Endothelial cell of umbilical vein (primary cell): ENCODE results near the gene MRPS34. TPM values are rescaled to one million over a fixed set of nuclear protein-coding genes. Genes with fewer than 3 reads are reported as not detected.

Experiments
- BruUV-seq: library from RNA; stranded (reverse); fragments of 400-500 nt; replicated peaks from 2 replicates; lab custom pipeline; 2021; lab: Mats Ljungman, UMichigan
- CTCF ChIA-PET: fragments of 300-600, 350-600 bp; sonication (Branson Sonifier 250); formaldehyde crosslinking; loops from one replicate; lab custom pipeline; 2021; ENCODE audit warnings: antibody characterized with exemption, inconsistent platforms; lab: Charles Lee
- POLR2A ChIA-PET: fragments of 300-600, 350-600 bp; sonication (Branson Sonifier 250); formaldehyde crosslinking; loops from one replicate; lab custom pipeline; 2021; ENCODE audit warnings: antibody characterized with exemption, inconsistent platforms; lab: Charles Lee
- DNase-seq: peaks from one replicate; pipeline ENCODE4 v3.0.0-alpha.2; 2011; ENCODE audit warnings: low read depth, low spot score
- FAIRE-seq: peaks from 2 replicates; lab custom pipeline; 2011; peaks lifted over from hg19 to GRCh38; lab: Jason Lieb, UNC
- H2AFZ ChIP-seq: 2 replicates; pipeline ENCODE4 v1.6.0; 2012; ENCODE audit warnings: low read depth, low read length, control low read depth, inconsistent platforms
- H3K27ac ChIP-seq: 2 replicates; pipeline ENCODE4 v1.5.1; 2011; ENCODE audit warnings: low read depth, mild to moderate bottlenecking, control low read depth, low read length, moderate library complexity; ENCODE audit not compliant: insufficient read depth
- H3K27me3 ChIP-seq, 2 experiments: 2 replicates each; pipeline versions ENCODE4 v1.6.0 to v1.6.1; 2011; ENCODE audit warnings: low read length in 2 of 2, mixed read lengths in 1 of 2; ENCODE audit not compliant: control insufficient read depth in 2 of 2, insufficient read depth in 2 of 2
- H3K36me3 ChIP-seq, 2 experiments: 2 replicates in 1 of 2; 3 replicates in 1 of 2; pipeline ENCODE4 v1.5.1; 2011; ENCODE audit warnings: low read length in 2 of 2, mild to moderate bottlenecking in 1 of 2, moderate library complexity in 1 of 2; ENCODE audit not compliant: control insufficient read depth in 2 of 2, insufficient read depth in 2 of 2; ENCODE audit errors: extremely low read depth in 1 of 2
- H3K4me1 ChIP-seq: 3 replicates; pipeline ENCODE4 v1.5.1; 2011; ENCODE audit warnings: mild to moderate bottlenecking, low read length; ENCODE audit not compliant: control insufficient read depth, insufficient read depth; ENCODE audit errors: extremely low read depth
- H3K4me2 ChIP-seq: 2 replicates; pipeline ENCODE4 v1.6.1; 2011; ENCODE audit warnings: low read length, control low read depth, mixed read lengths; ENCODE audit not compliant: insufficient read depth
- H3K4me3 ChIP-seq, 3 experiments: fragments of 200-600 bp in 1 of 3; sonication (generic), shearing (Covaris generic) in 1 of 3; replicated peaks in 1 of 3; 2 replicates each; pipeline ENCODE4 v1.5.1; 2011 to 2016; ENCODE audit warnings: control low read depth in 3 of 3, low read length in 3 of 3, mild to moderate bottlenecking in 2 of 3, inconsistent platforms in 1 of 3, low read depth in 1 of 3, moderate library complexity in 1 of 3; ENCODE audit not compliant: insufficient read depth in 1 of 3
- H3K79me2 ChIP-seq: 2 replicates; pipeline ENCODE4 v1.6.0; 2012; ENCODE audit warnings: low read length, inconsistent platforms; ENCODE audit not compliant: control insufficient read depth, insufficient read depth
- H3K9ac ChIP-seq: replicated peaks from 2 replicates; pipeline ENCODE3; 2011; ENCODE audit warnings: low read length, control low read depth; ENCODE audit not compliant: insufficient read depth; ENCODE audit errors: extremely low read depth
- H3K9me1 ChIP-seq: replicated peaks from 3 replicates; pipeline ENCODE4 v1.6.0; 2011; ENCODE audit warnings: mild to moderate bottlenecking, low read length; ENCODE audit not compliant: control insufficient read depth, insufficient read depth; ENCODE audit errors: extremely low read depth
- H3K9me3 ChIP-seq: replicated peaks from 2 replicates; pipeline ENCODE4 v1.5.1; 2012; ENCODE audit warnings: low read length, inconsistent platforms; ENCODE audit not compliant: control insufficient read depth, insufficient read depth
- H4K20me1 ChIP-seq: replicated peaks from 2 replicates; pipeline ENCODE3; 2011; ENCODE audit warnings: mild to moderate bottlenecking, low read length; ENCODE audit not compliant: control insufficient read depth, insufficient read depth; ENCODE audit errors: extremely low read depth
- CTCF ChIP-seq, 2 donors: IDR thresholded peaks; 1 replicate in 1 of 2; 2 replicates in 1 of 2; pipeline ENCODE4 v1.5.1; 2011; ENCODE audit warnings: low read length in 2 of 2, mild to moderate bottlenecking in 2 of 2, moderate library complexity in 2 of 2, control low read depth in 1 of 2, inconsistent platforms in 1 of 2, low read depth in 1 of 2; ENCODE audit not compliant: insufficient read depth in 1 of 2; ENCODE audit errors: extremely low read depth in 1 of 2
- EZH2 ChIP-seq: IDR thresholded peaks from 2 replicates; pipeline ENCODE4 v1.6.1; 2012; ENCODE audit warnings: borderline replicate concordance, low read depth, mild to moderate bottlenecking, moderate library complexity, low read length, inconsistent platforms; ENCODE audit not compliant: severe bottlenecking
- FOS ChIP-seq: IDR thresholded peaks from 2 replicates; pipeline ENCODE4 v1.6.1; 2011; ENCODE audit warnings: mild to moderate bottlenecking, low read length, moderate library complexity, borderline replicate concordance; ENCODE audit not compliant: insufficient read depth
- GATA2 ChIP-seq: IDR thresholded peaks from 2 replicates; pipeline ENCODE4 v1.7.0; 2011; ENCODE audit warnings: low read depth, mild to moderate bottlenecking, moderate library complexity, mixed read lengths, low read length; ENCODE audit not compliant: insufficient read length, insufficient read depth
- JUN ChIP-seq: IDR thresholded peaks from 2 replicates; pipeline ENCODE4 v1.6.1; 2011; ENCODE audit warnings: borderline replicate concordance, low read depth; ENCODE audit not compliant: insufficient read length, insufficient read depth
- MAX ChIP-seq: IDR thresholded peaks from 2 replicates; pipeline ENCODE4 v1.6.1; 2011; ENCODE audit not compliant: insufficient read depth, insufficient read length
- POLR2A ChIP-seq: IDR thresholded peaks from 2 replicates; pipeline ENCODE4 v1.6.1; 2012; ENCODE audit warnings: low read depth, mild to moderate bottlenecking, control low read depth, low read length
- POLR2AphosphoS5 ChIP-seq: IDR thresholded peaks from 2 replicates; pipeline ENCODE4 v1.6.1; 2012; ENCODE audit warnings: low read depth, mild to moderate bottlenecking, control low read depth, low read length, moderate library complexity; ENCODE audit not compliant: insufficient read depth
- dilution Hi-C: fragments of 300-500 bp; cut with MboI; formaldehyde crosslinking; loops from one replicate; pipeline ENCODE4 v1.15.0; 2019; ENCODE audit warnings: low sequenced_read_pairs; ENCODE audit not compliant: extremely low pct_ligation_motif_present
- intact Hi-C: fragments of 100-400 bp; cut with micrococcal nuclease; formaldehyde crosslinking; loops from one replicate; pipeline ENCODE4 v1.10.0; 2022
- polyA plus RNA-seq, 4 experiments: library from polyadenylated mRNA; depleted of rRNA in 3 of 4; stranded (reverse) in 3 of 4; unstranded in 1 of 4; fragments of >200 nt; gene quantifications; 2 replicates each; pipeline versions ENCODE4 v1.2.1 to v1.2.3, GENCODE V29; 2011 to 2012; ENCODE audit warnings: missing spikeins in 1 of 4
- total RNA-seq: library from RNA; stranded (reverse); gene quantifications from 2 replicates; pipeline ENCODE4 v1.2.3, GENCODE V29; 2021

MRPS34 gene
- total and polyA plus RNA-seq, 2 donors (not counting 3 experiments of a cell fraction or from before 2014, with no cell fraction given): 82.1 to 102 TPM

GRCh38 chr16:1762879-1763520 lies 9.9 kb downstream of the MRPS34 start:
- Histone ChIP-seq H3K9ac (no peak overlapping the region), H3K9me3 (no peaks in the 10 kb centered on the region), H3K27me3 (no peaks in the 10 kb centered on the region), H3K4me3 (no peak overlapping the region), H3K9me1 (no peaks in the 10 kb centered on the region), H3K27ac (no peak overlapping the region), H2AFZ (no peak overlapping the region), H3K36me3 (peaks cover 5 to 58% of the 10 kb centered on the region in 2 experiments), H3K4me1 (no peaks in the 10 kb centered on the region), H3K79me2 (no peaks in the 10 kb centered on the region), H4K20me1 (no peaks in the 10 kb centered on the region), H3K4me2 (no peak overlapping the region)
- BruUV-seq: no TSS peak
- intact Hi-C loops (no loop called here), dilution Hi-C loops (no loop called here)
- FAIRE-seq: no peak
- no peak for DNase-seq
- TF ChIP-seq GATA2: no peak
- no peak for TF ChIP-seq POLR2A
- TF ChIP-seq JUN: no peak
- no peak for TF ChIP-seq POLR2AphosphoS5
- TF ChIP-seq MAX: no peak
- TF ChIP-seq EZH2: no peak
- ChIA-PET CTCF (interaction anchor here (0.9 kb wide), 1 partner anchor 59 kb away, joined by 3 read pairs; no protein-coding TSS in a partner anchor), POLR2A (no interaction called here)

- TF ChIP-seq EZH2: no peak
- TF ChIP-seq FOS: no peak
- no peak for TF ChIP-seq JUN
- no peak for TF ChIP-seq CTCF (IDR thresholded peaks at IDR 0.05; ENCODE audit: extremely low read depth in 1 of 2, insufficient read depth in 1 of 2, low read depth in 1 of 2, low read length in 2 of 2)
- no peak for TF ChIP-seq GATA2
- intact Hi-C loops (no loop called here), dilution Hi-C loops (no loop called here)
- Histone ChIP-seq H3K4me3 (no peak overlapping the region), H3K27ac (no peak overlapping the region), H3K36me3 (peaks cover 5 to 54% of the 10 kb centered on the region in 2 experiments), H3K9ac (no peak overlapping the region), H4K20me1 (no peaks in the 10 kb centered on the region), H3K27me3 (no peaks in the 10 kb centered on the region), H3K4me2 (no peak overlapping the region), H3K9me3 (no peaks in the 10 kb centered on the region), H2AFZ (no peak overlapping the region), H3K79me2 (no peaks in the 10 kb centered on the region), H3K4me1 (no peaks in the 10 kb centered on the region), H3K9me1 (no peaks in the 10 kb centered on the region)
- BruUV-seq: no TSS peak
- ChIA-PET POLR2A (no interaction called here), CTCF (interaction anchor here (0.9 kb wide), 1 partner anchor 59 kb away, joined by 3 read pairs; no protein-coding TSS in a partner anchor)
- DNase-seq (no peak), FAIRE-seq (no peak)
Observed at GRCh38 chr16:1762196-1762878, 10.6 kb downstream of the MRPS34 start.
